Measurements from ENCODE around the gene MCU.

- TF ChIP-seq CTCF (IDR thresholded peaks at IDR 0.05) (no peak), POLR2A (IDR thresholded peaks at IDR 0.05) (no peak)
Measured at GRCh38 chr10:72692994-72693781, 1.2 kb downstream of the MCU start.

All from body of pancreas (tissue), 4 donors.